GM18867 (cell line): ENCODE results near the gene CCDC81.
"Not testable (repeated sequence)": the region's sequence is repeated elsewhere in the genome, so short reads cannot be mapped to it uniquely, and the experiment has no call there.

Source experiments
- ATAC-seq: cut with Tn5 transposase; IDR thresholded peaks from one replicate; pipeline ENCODE4 v1.9.1; 2021; ENCODE audit warnings: mild to moderate bottlenecking, moderate library complexity; ENCODE audit not compliant: unreplicated experiment

Gene CCDC81

GRCh38 chr11:86374586-86374985, at the start of gene CCDC81:
CCDC81 (plus strand) TSS chr11:86374887; CDS start chr11:86375164, 277 bp downstream.
- no peak for ATAC-seq

GRCh38 chr11:86335131-86335767, 39.4 kb upstream of the CCDC81 start:
- no peak for ATAC-seq

GRCh38 chr11:86337227-86337626, 37.5 kb upstream of the CCDC81 start:
- ATAC-seq: no peak

- ATAC-seq: no peak
These were observed 33.3 kb upstream of the CCDC81 start for GRCh38 chr11:86341382-86341781.

GRCh38 chr11:86346513-86346912, 28.2 kb upstream of the CCDC81 start:
- no peak for ATAC-seq

GRCh38 chr11:86355256-86355655, 19.4 kb upstream of the CCDC81 start:
- ATAC-seq: no peak

GRCh38 chr11:86357412-86357811, 17.3 kb upstream of the CCDC81 start:
- not testable (repeated sequence) for ATAC-seq

- no peak for ATAC-seq
These were observed 16.0 kb upstream of the CCDC81 start for GRCh38 chr11:86358720-86359119.

- no peak for ATAC-seq
These were observed 13.8 kb upstream of the CCDC81 start for GRCh38 chr11:86360775-86361395.

- no peak for ATAC-seq
These were observed 11.3 kb upstream of the CCDC81 start for GRCh38 chr11:86363424-86363823.

- ATAC-seq: no peak
These were observed 9.1 kb upstream of the CCDC81 start for GRCh38 chr11:86365546-86365945.

- ATAC-seq: no peak
These were observed 5.0 kb upstream of the CCDC81 start for GRCh38 chr11:86369668-86370067.

GRCh38 chr11:86370171-86370570, 4.5 kb upstream of the CCDC81 start:
- ATAC-seq: no peak

- ATAC-seq: no peak
These were observed 3.6 kb upstream of the CCDC81 start for GRCh38 chr11:86370922-86371594.

GRCh38 chr11:86372041-86372440, 2.6 kb upstream of the CCDC81 start:
- ATAC-seq: no peak

GRCh38 chr11:86372586-86372985, 2.1 kb upstream of the CCDC81 start:
- ATAC-seq: no peak

GRCh38 chr11:86374069-86374468, 618 bp upstream of the CCDC81 start:
- ATAC-seq: no peak

- no peak for ATAC-seq
These were observed 3.3 kb downstream of the CCDC81 start for GRCh38 chr11:86377972-86378371.

GRCh38 chr11:86380295-86381059, 5.8 kb downstream of the CCDC81 start:
- ATAC-seq: no peak

- no peak for ATAC-seq
These were observed 8.6 kb downstream of the CCDC81 start for GRCh38 chr11:86383041-86383955.
